HG03025 (cell line): ENCODE results near the gene FOXN1.
"Not testable (repeated sequence)": the region's sequence is repeated elsewhere in the genome, so short reads cannot be mapped to it uniquely, and the experiment has no call there.

ENCODE experiments used
- ATAC-seq: cut with Tn5 transposase; IDR thresholded peaks from one replicate; pipeline ENCODE4 v1.9.1; 2021; ENCODE audit warnings: mild to moderate bottlenecking, moderate library complexity; ENCODE audit not compliant: unreplicated experiment, low FRiP score

The FOXN1 gene

GRCh38 chr17:28521311-28522085 lies 15.3 kb downstream of the FOXN1 start:
- ATAC-seq: no peak

GRCh38 chr17:28522281-28522680 lies 16.1 kb downstream of the FOXN1 start:
- ATAC-seq: not testable (repeated sequence)

- no peak for ATAC-seq
These were observed 17.0 kb downstream of the FOXN1 start for GRCh38 chr17:28523186-28523585.

GRCh38 chr17:28523876-28524275 lies 17.7 kb downstream of the FOXN1 start:
- ATAC-seq: no peak

GRCh38 chr17:28524476-28525424 lies 18.6 kb downstream of the FOXN1 start:
- no peak for ATAC-seq

GRCh38 chr17:28526381-28526780 lies 20.2 kb downstream of the FOXN1 start:
- ATAC-seq: no peak

- ATAC-seq: no peak
These were observed 21.1 kb downstream of the FOXN1 start for GRCh38 chr17:28527181-28527681.

GRCh38 chr17:28527859-28528258 lies 21.7 kb downstream of the FOXN1 start:
- no peak for ATAC-seq

- no peak for ATAC-seq
These were observed 22.3 kb downstream of the FOXN1 start for GRCh38 chr17:28528327-28529012.

- ATAC-seq: no peak
These were observed 22.9 kb downstream of the FOXN1 start for GRCh38 chr17:28529013-28529400.

GRCh38 chr17:28530250-28530649 lies 24.1 kb downstream of the FOXN1 start:
- ATAC-seq: no peak

- no peak for ATAC-seq
These were observed 24.8 kb downstream of the FOXN1 start for GRCh38 chr17:28530926-28531325.

GRCh38 chr17:28532050-28532960 lies 26.2 kb downstream of the FOXN1 start:
- ATAC-seq: no peak

- ATAC-seq: no peak
These were observed 27.1 kb downstream of the FOXN1 start for GRCh38 chr17:28533091-28533807.

- no peak for ATAC-seq
These were observed 28.7 kb downstream of the FOXN1 start for GRCh38 chr17:28534740-28535375.

- no peak for ATAC-seq
These were observed 30.5 kb downstream of the FOXN1 start for GRCh38 chr17:28536532-28537218.

GRCh38 chr17:28537219-28537610 lies 31.1 kb downstream of the FOXN1 start:
- no peak for ATAC-seq

- no peak for ATAC-seq
These were observed 32.2 kb downstream of the FOXN1 start for GRCh38 chr17:28538296-28538895.
